AG04449 (cell line): ENCODE measurements around the gene LCP2.
A peak's percentile ranks its signal among the peaks of the same experiment; 100 is the strongest.

Source experiments
- CTCF ChIA-PET: fragments of 350-600 bp; formaldehyde crosslinking; extraction: SDS; loops from one replicate; lab custom pipeline; 2021; ENCODE audit warnings: antibody characterized with exemption; lab: Yijun Ruan, JAX
- POLR2A ChIA-PET: fragments of 400-600, 350-600 bp; formaldehyde crosslinking; extraction: SDS; loops from one replicate; lab custom pipeline; 2020; ENCODE audit warnings: antibody characterized with exemption, inconsistent platforms; lab: Yijun Ruan, JAX
- DNase-seq: peaks from one replicate; pipeline ENCODE4 v3.0.0-alpha.2; 2010; ENCODE audit warnings: low read depth, low spot score
- H3K4me3 ChIP-seq: 2 replicates; pipeline ENCODE4 v1.5.1; 2011; ENCODE audit warnings: low read depth, mild to moderate bottlenecking, control low read depth, low read length
- CTCF ChIP-seq: IDR thresholded peaks from one replicate; pipeline ENCODE4 v1.5.1; 2011; ENCODE audit warnings: mild to moderate bottlenecking, moderate library complexity, low read length, control low read depth, inconsistent platforms; ENCODE audit not compliant: insufficient read depth; ENCODE audit errors: missing control alignments

LCP2 gene

GRCh38 chr5:170225326-170226128 is 72.0 kb downstream of the LCP2 start:
- CTCF ChIA-PET, result interaction anchor here (0.7 to 11.0 kb wide), 22 partner anchors 8 to 566 kb away, joined by 3 to 314 read pairs (median 4); no protein-coding TSS in a partner anchor

GRCh38 chr5:170223906-170224305 is 73.7 kb downstream of the LCP2 start:
- ChIA-PET POLR2A (no interaction called here), CTCF (interaction anchor here (0.9 to 11.0 kb wide), 11 partner anchors 11 to 410 kb away, joined by 3 to 314 read pairs (median 4); no protein-coding TSS in a partner anchor)
- DNase-seq, result no peak
- no peak for TF ChIP-seq CTCF
- no peak overlapping the region for H3K4me3 ChIP-seq

More at GRCh38 chr5:170225326-170226128, 72.0 kb downstream of the LCP2 start:
- no peak for DNase-seq
- POLR2A ChIA-PET, result no interaction called here
- TF ChIP-seq CTCF, result peak; percentile 66
- no peak overlapping the region for H3K4me3 ChIP-seq

GRCh38 chr5:170223360-170223759 is 74.2 kb downstream of the LCP2 start:
- TF ChIP-seq CTCF, result no peak
- ChIA-PET POLR2A (no interaction called here), CTCF (interaction anchor here (0.9 to 11.0 kb wide), 11 partner anchors 11 to 409 kb away, joined by 3 to 314 read pairs (median 4); no protein-coding TSS in a partner anchor)
- no peak overlapping the region for H3K4me3 ChIP-seq
- no peak for DNase-seq

- no peak for DNase-seq
- TF ChIP-seq CTCF, result no peak
- H3K4me3 ChIP-seq, result no peak overlapping the region
- ChIA-PET POLR2A (no interaction called here), CTCF (interaction anchor here (2.1 to 11.0 kb wide), 4 partner anchors 11 to 201 kb away, joined by 9 to 314 read pairs (median 34); partner anchors contain the start of gene C5orf58)
These were observed 76.2 kb downstream of the LCP2 start for GRCh38 chr5:170221327-170221741.

- TF ChIP-seq CTCF, result no peak
- CTCF ChIA-PET, result interaction anchor here (1.0 to 11.0 kb wide), 9 partner anchors 10 to 240 kb away, joined by 3 to 314 read pairs (median 6); partner anchors contain the start of gene INSYN2B
- DNase-seq, result no peak
- POLR2A ChIA-PET, result no interaction called here
- H3K4me3 ChIP-seq, result no peak overlapping the region
These were observed 77.4 kb downstream of the LCP2 start for GRCh38 chr5:170220191-170220590.

GRCh38 chr5:170219615-170220014 is 78.0 kb downstream of the LCP2 start:
- TF ChIP-seq CTCF, result no peak
- CTCF ChIA-PET, result interaction anchor here (0.9 to 6.2 kb wide), 13 partner anchors 9 to 413 kb away, joined by 3 to 42 read pairs (median 4); partner anchors contain the start of gene INSYN2B

More at GRCh38 chr5:170219615-170220014, 78.0 kb downstream of the LCP2 start:
- POLR2A ChIA-PET, result interaction anchor here (0.6 kb wide), 1 partner anchor 326 kb away, joined by 4 read pairs; no protein-coding TSS in a partner anchor
- DNase-seq, result peak; percentile 45
- no peak overlapping the region for H3K4me3 ChIP-seq
